HL-60 (cell line): ENCODE data around the gene FAM20A.
"Not testable (repeated sequence)": the region's sequence is repeated elsewhere in the genome, so short reads cannot be mapped to it uniquely, and the experiment has no call there.

Source experiments
- DNase-seq, 2 experiments: peaks; one replicate each; pipeline ENCODE4 v3.0.0-alpha.2; 2010 to 2020; ENCODE audit warnings: low read depth in 1 of 2, low spot score in 1 of 2
- H3K27ac ChIP-seq: fragments of 250-450 bp; sonication (Bioruptor Pico); replicated peaks from 2 replicates; pipeline ENCODE4 v1.5.1; 2020; ENCODE audit warnings: mild to moderate bottlenecking, moderate library complexity
- H3K27me3 ChIP-seq: fragments of 250-450 bp; sonication (Bioruptor Pico); 2 replicates; pipeline ENCODE4 v1.5.1; 2021; ENCODE audit warnings: mild to moderate bottlenecking, moderate library complexity; ENCODE audit not compliant: insufficient read depth, poor library complexity, severe bottlenecking
- H3K4me3 ChIP-seq: replicated peaks from 2 replicates; pipeline ENCODE4 v1.5.1; 2011; ENCODE audit warnings: mild to moderate bottlenecking, control low read depth, low read length; ENCODE audit not compliant: insufficient read depth
- GABPA ChIP-seq: IDR thresholded peaks from 2 replicates; pipeline ENCODE4 v1.6.1; 2012; ENCODE audit warnings: low read depth
- POLR2AphosphoS5 ChIP-seq: IDR thresholded peaks from 2 replicates; pipeline ENCODE4 v1.6.1; 2012; ENCODE audit warnings: low read depth
- SPI1 ChIP-seq: IDR thresholded peaks from 2 replicates; pipeline ENCODE4 v1.6.1; 2012; ENCODE audit warnings: low read depth, mild to moderate bottlenecking, borderline replicate concordance
- TF ChIP-seq, protein P1 (sequence below): IDR thresholded peaks from 2 replicates; pipeline ENCODE4 v1.6.1; 2012; ENCODE audit warnings: low read depth; ENCODE audit not compliant: insufficient replicate concordance
- TF ChIP-seq, protein P2 (sequence below): IDR thresholded peaks from one replicate; pipeline ENCODE4 v1.5.1; 2011; ENCODE audit warnings: low read length, control low read depth, inconsistent platforms; ENCODE audit not compliant: insufficient read depth

Gene FAM20A

DNA sequence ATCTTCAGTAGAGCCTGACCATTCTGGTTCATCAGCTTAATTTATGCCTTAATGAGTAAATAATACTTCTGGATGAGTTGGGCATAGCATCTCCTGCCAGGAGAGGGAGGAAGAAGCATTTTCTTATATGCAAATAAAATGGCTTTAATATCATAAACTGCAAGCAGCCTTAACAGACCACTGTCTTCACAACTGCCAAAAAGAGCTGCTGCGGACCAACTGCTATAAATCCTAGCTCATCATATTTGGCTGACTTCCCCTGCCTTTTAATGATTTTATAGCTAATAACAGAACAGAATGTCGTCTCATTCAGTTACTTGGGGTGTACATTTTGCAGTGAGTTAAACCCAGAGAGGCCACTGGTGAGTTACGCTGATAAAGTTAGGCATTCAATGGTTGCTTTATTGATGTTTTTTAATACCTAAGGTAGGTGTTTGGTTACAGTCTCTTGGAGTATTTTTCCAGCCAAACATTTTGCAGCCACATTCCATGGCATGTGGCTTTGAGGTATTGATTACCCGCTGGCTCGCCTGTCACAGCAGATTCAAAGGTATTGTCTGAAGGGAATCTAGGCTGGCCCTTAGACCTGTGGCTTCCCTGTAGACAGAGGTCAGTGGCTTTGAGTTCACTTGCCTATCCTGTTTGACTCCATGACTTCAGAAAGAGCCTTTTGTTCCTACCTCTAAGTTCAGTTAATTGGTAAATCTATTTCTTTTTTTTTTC lies 16.4 kb downstream of the FAM20A start:
- Histone ChIP-seq H3K4me3 (no peak overlapping the region), H3K27me3 (no peaks in the 10 kb centered on the region), H3K27ac (no peak overlapping the region)
- no peak for DNase-seq
- TF ChIP-seq, protein P1, sequence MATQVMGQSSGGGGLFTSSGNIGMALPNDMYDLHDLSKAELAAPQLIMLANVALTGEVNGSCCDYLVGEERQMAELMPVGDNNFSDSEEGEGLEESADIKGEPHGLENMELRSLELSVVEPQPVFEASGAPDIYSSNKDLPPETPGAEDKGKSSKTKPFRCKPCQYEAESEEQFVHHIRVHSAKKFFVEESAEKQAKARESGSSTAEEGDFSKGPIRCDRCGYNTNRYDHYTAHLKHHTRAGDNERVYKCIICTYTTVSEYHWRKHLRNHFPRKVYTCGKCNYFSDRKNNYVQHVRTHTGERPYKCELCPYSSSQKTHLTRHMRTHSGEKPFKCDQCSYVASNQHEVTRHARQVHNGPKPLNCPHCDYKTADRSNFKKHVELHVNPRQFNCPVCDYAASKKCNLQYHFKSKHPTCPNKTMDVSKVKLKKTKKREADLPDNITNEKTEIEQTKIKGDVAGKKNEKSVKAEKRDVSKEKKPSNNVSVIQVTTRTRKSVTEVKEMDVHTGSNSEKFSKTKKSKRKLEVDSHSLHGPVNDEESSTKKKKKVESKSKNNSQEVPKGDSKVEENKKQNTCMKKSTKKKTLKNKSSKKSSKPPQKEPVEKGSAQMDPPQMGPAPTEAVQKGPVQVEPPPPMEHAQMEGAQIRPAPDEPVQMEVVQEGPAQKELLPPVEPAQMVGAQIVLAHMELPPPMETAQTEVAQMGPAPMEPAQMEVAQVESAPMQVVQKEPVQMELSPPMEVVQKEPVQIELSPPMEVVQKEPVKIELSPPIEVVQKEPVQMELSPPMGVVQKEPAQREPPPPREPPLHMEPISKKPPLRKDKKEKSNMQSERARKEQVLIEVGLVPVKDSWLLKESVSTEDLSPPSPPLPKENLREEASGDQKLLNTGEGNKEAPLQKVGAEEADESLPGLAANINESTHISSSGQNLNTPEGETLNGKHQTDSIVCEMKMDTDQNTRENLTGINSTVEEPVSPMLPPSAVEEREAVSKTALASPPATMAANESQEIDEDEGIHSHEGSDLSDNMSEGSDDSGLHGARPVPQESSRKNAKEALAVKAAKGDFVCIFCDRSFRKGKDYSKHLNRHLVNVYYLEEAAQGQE = no peak
- TF ChIP-seq, protein P2, sequence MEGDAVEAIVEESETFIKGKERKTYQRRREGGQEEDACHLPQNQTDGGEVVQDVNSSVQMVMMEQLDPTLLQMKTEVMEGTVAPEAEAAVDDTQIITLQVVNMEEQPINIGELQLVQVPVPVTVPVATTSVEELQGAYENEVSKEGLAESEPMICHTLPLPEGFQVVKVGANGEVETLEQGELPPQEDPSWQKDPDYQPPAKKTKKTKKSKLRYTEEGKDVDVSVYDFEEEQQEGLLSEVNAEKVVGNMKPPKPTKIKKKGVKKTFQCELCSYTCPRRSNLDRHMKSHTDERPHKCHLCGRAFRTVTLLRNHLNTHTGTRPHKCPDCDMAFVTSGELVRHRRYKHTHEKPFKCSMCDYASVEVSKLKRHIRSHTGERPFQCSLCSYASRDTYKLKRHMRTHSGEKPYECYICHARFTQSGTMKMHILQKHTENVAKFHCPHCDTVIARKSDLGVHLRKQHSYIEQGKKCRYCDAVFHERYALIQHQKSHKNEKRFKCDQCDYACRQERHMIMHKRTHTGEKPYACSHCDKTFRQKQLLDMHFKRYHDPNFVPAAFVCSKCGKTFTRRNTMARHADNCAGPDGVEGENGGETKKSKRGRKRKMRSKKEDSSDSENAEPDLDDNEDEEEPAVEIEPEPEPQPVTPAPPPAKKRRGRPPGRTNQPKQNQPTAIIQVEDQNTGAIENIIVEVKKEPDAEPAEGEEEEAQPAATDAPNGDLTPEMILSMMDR = no peak
- no peak for TF ChIP-seq SPI1
- TF ChIP-seq POLR2AphosphoS5 = no peak
- no peak for TF ChIP-seq GABPA

DNA sequence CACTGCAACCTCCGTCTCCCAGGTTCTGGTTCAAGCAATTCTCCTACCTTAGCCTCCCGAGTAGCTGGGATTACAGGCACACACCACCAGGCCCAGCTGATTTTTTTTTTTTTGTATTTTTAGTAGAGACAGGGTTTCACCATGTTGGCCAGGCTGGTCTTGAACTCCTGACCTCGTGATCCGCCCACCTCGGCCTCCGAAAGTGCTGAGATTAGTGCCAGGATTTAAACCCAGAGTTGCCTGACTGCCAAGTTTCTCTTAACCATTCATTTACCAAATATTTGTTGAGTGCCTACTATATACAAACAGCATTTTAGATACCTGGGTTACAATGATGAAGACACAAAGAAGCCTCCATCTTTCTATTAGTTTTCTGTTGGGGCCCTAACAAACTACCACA lies 18.3 kb downstream of the FAM20A start:
- not testable (repeated sequence) for H3K27me3 ChIP-seq, H3K27ac ChIP-seq, DNase-seq, H3K4me3 ChIP-seq

DNA sequence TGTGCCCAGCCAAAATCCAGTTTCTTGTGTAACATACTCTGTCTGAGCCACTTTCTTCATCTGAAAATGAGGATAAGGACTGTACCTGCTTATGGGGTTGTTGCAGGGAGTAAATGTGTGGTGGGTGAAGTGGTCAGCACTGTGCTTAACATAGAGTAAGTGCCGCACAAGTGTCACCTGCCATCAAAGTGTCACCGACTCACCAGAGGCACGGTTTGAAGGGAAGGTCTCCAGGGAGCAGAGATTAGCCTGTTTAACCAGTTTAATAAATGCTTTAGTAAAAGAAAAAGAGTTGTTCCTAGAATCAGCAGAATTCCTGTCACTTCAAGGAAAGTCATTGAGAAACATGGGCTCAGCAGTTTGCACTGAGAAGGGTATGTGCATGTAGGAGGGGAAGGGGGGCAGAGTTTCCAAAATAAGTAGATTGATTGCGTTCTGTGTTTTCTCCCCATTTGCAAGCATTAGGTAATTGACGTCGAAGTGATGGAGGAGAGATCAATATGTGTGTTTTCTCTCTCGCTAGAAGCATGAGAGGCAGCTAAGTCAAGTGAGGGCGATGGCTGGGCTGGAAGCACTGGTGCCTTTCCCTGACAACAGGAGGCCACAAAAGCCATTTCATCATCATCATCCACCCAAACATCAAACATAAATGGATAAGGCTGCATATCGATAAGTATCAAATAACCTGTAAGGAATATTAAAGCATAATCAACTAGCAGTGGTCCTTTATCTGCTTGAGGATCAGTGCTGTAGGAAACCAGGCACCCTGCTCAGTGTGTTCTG lies 19.1 kb downstream of the FAM20A start:
- Histone ChIP-seq H3K27ac (no peak overlapping the region), H3K4me3 (no peak overlapping the region), H3K27me3 (no peaks in the 10 kb centered on the region)
- DNase-seq = no peak
- TF ChIP-seq GABPA (no peak), POLR2AphosphoS5 (no peak), SPI1 (no peak)
- TF ChIP-seq, protein P1 = no peak
- TF ChIP-seq, protein P2 = no peak

DNA sequence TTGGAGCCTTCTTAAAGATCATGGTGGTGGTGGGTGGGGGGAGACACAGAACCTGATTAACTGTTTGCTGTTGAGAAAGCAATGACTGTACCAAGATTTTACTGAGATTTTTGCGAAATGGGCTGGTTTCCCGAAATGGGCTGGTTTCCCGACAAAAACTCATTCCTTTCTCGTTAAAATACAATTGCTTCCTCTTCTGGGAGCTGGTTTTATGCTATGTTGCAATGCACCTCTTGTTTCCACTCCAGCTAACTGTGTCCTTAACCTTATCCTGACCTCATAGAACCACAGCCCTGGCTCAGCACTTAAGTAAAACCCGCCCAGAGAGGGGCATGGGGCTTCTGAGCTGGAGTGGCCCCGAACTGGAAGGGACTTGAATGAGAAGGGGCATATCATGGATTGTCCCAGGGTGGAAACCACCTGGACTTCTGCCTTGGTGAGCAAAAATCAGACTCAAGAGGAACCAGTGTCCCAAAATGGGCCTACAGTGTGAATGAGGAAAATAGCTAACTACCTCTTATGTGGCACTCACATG lies 20.9 kb downstream of the FAM20A start:
- no peak overlapping the region for H3K27ac ChIP-seq
- DNase-seq = peak; percentile 38 to 61
- TF ChIP-seq POLR2AphosphoS5 = peak; percentile 55; the same call in 1 of the 2 replicates
- TF ChIP-seq SPI1 = no peak
- no peak overlapping the region for H3K4me3 ChIP-seq
- H3K27me3 ChIP-seq = no peaks in the 10 kb centered on the region
